Spleen (tissue), 7 donors: Measurements from ENCODE around the gene METTL9.

Source experiments
- POLR2A ChIP-seq, 3 donors: fragments of 450-650 bp; IDR thresholded peaks; one replicate each; pipeline ENCODE4 v1.5.1; 2017; ENCODE audit warnings: antibody characterized with exemption in 3 of 3, mild to moderate bottlenecking in 1 of 3
- POLR2AphosphoS5 ChIP-seq, 3 donors: sonication (generic); formaldehyde crosslinking; IDR thresholded peaks; one replicate each; pipeline ENCODE4 v1.5.1; 2017; ENCODE audit warnings: antibody characterized with exemption in 3 of 3
- TF ChIP-seq, protein P1 (sequence below), 11 experiments: fragments of 200-600 bp in 7 of 11; fragments of 450-650 bp in 4 of 11; sonication (generic) in 4 of 11; IDR thresholded peaks in 8 of 11; conservative IDR thresholded peaks in 3 of 11; 1 replicate in 7 of 11; 2 replicates in 4 of 11; pipeline versions ENCODE4 v1.4.0 to v1.8.0; 2016 to 2021; ENCODE audit warnings: antibody characterized with exemption in 11 of 11, inconsistent platforms in 4 of 11, mild to moderate bottlenecking in 1 of 11
- donor health status: DM: no; HTN: no; CAD: no; lungs with moderate emphysema.
- donor health status: DM: no; HTN: no; CAD: no.
- donor health status: DM: no; HTN: no; CAD: no.

DNA sequence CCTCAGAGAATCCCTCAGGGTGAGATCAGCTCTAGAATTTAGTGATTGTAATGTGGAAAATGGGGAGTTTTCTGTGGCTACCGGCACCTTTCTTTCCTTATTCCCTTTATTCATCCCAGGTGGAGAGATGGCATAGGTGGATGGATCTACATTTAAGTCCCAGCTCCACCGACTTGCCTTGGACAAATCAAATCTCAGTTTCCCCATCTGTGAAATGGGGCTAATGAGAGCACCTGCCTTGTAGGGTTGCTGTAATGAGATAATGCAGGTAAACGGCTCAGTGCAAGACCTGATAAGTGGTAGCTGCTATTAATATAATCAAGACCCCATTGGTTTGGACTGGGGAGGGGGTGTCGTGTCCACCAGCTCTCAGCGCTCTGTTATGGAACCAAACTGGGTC lies 104.9 kb downstream of the METTL9 start:
- TF ChIP-seq, protein P1, sequence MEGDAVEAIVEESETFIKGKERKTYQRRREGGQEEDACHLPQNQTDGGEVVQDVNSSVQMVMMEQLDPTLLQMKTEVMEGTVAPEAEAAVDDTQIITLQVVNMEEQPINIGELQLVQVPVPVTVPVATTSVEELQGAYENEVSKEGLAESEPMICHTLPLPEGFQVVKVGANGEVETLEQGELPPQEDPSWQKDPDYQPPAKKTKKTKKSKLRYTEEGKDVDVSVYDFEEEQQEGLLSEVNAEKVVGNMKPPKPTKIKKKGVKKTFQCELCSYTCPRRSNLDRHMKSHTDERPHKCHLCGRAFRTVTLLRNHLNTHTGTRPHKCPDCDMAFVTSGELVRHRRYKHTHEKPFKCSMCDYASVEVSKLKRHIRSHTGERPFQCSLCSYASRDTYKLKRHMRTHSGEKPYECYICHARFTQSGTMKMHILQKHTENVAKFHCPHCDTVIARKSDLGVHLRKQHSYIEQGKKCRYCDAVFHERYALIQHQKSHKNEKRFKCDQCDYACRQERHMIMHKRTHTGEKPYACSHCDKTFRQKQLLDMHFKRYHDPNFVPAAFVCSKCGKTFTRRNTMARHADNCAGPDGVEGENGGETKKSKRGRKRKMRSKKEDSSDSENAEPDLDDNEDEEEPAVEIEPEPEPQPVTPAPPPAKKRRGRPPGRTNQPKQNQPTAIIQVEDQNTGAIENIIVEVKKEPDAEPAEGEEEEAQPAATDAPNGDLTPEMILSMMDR (IDR thresholded peaks at IDR 0.05 in 8 of 11, conservative IDR thresholded peaks at IDR 0.05 in 3 of 11) = no peak
- TF ChIP-seq POLR2AphosphoS5 (IDR thresholded peaks at IDR 0.05) (no peak), POLR2A (IDR thresholded peaks at IDR 0.05) (no peak)
